Nephron (organoid): Measurements from ENCODE around the gene RNF128.

ENCODE experiments used
- H3K27ac Mint-ChIP-seq, 3 experiments: 2 replicates each; pipeline ENCODE4 v1.8.0; 2020; ENCODE audit warnings: mixed read lengths in 3 of 3, mild to moderate bottlenecking in 2 of 3, moderate library complexity in 1 of 3
- H3K27me3 Mint-ChIP-seq: 2 replicates; pipeline ENCODE4 v1.8.0; 2021; ENCODE audit warnings: low read depth, mild to moderate bottlenecking, moderate library complexity, mixed read lengths
- H3K36me3 Mint-ChIP-seq: 2 replicates; pipeline ENCODE4 v1.8.0; 2020; ENCODE audit warnings: low read depth, mixed read lengths
- H3K4me1 Mint-ChIP-seq: 2 replicates; pipeline ENCODE4 v1.8.0; 2020; ENCODE audit warnings: mixed read lengths
- H3K4me3 Mint-ChIP-seq, 3 experiments: 2 replicates each; pipeline ENCODE4 v1.8.0; 2020; ENCODE audit warnings: mild to moderate bottlenecking in 3 of 3, mixed read lengths in 3 of 3, moderate library complexity in 2 of 3
- H3K9me3 Mint-ChIP-seq: 2 replicates; pipeline ENCODE4 v1.8.0; 2020; ENCODE audit warnings: mixed read lengths
- TF ChIP-seq, protein P1 (sequence below), 3 experiments: fragments of 200-600 bp; sonication (generic); IDR thresholded peaks; one replicate each; pipeline ENCODE4 v1.5.0; 2021; ENCODE audit warnings: antibody characterized with exemption in 3 of 3; ENCODE audit not compliant: unreplicated experiment in 3 of 3

The RNF128 gene

DNA sequence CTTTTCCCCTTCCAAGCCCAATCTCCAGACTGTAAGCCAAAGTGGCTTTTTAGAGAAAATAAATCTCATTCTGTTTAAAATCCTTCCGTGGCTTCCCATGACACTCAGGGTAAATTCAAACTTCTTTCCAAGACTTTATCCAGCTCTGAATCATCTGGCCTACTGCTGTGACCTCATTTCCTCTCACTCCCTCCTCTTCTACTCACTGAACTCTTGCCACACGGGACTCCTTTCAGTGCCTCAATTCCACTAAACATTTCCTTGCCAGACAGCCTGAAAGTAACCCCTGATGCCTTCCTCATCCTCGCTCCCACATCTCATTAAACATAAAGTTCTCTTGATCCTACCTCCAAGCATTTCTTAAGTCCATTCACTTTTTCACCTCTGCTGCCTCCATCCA, 27.8 kb upstream of the RNF128 start:
- Mint-ChIP-seq H3K27me3 (no peaks in the 10 kb centered on the region), H3K4me3 (no peak overlapping the region), H3K9me3 (peaks cover 3% of the 10 kb centered on the region), H3K4me1 (no peaks in the 10 kb centered on the region), H3K27ac (no peak overlapping the region), H3K36me3 (no peaks in the 10 kb centered on the region)
- TF ChIP-seq, protein P1, sequence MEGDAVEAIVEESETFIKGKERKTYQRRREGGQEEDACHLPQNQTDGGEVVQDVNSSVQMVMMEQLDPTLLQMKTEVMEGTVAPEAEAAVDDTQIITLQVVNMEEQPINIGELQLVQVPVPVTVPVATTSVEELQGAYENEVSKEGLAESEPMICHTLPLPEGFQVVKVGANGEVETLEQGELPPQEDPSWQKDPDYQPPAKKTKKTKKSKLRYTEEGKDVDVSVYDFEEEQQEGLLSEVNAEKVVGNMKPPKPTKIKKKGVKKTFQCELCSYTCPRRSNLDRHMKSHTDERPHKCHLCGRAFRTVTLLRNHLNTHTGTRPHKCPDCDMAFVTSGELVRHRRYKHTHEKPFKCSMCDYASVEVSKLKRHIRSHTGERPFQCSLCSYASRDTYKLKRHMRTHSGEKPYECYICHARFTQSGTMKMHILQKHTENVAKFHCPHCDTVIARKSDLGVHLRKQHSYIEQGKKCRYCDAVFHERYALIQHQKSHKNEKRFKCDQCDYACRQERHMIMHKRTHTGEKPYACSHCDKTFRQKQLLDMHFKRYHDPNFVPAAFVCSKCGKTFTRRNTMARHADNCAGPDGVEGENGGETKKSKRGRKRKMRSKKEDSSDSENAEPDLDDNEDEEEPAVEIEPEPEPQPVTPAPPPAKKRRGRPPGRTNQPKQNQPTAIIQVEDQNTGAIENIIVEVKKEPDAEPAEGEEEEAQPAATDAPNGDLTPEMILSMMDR (IDR thresholded peaks at IDR 0.05; ENCODE audit: unreplicated experiment in 3 of 3): no peak

- H3K27ac Mint-ChIP-seq: no peak overlapping the region
Measured at GRCh38 chrX:106702636-106703035, 23.9 kb upstream of the RNF128 start.

DNA sequence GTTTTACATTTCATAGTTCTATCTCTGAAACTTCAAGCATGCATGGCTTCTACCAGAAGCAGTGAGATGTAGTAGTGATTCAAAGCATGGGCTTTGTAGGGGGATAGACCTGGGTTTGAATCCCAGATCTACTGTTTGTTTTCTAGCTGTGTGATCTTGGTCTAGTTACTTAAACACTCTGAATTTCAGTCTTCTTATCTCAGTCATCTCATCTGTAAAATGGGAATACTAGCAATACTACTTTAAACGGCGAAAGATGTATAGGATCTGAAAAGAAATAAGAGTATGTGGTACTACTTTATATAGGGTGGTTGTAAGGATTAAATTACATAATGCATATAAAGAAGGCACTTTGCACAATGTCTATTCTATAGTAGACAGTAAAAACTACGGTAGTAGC, 20.0 kb upstream of the RNF128 start:
- H3K27ac Mint-ChIP-seq: no peak overlapping the region
- TF ChIP-seq, protein P1 (IDR thresholded peaks at IDR 0.05; ENCODE audit: unreplicated experiment in 3 of 3): no peak
- no peaks in the 10 kb centered on the region for H3K27me3 Mint-ChIP-seq
- peaks cover 6% of the 10 kb centered on the region for H3K9me3 Mint-ChIP-seq
- H3K36me3 Mint-ChIP-seq: no peaks in the 10 kb centered on the region
- H3K4me1 Mint-ChIP-seq: peaks cover 8% of the 10 kb centered on the region
- H3K4me3 Mint-ChIP-seq: no peak overlapping the region

More at GRCh38 chrX:106702636-106703035, 23.9 kb upstream of the RNF128 start:
- Mint-ChIP-seq H3K36me3 (no peaks in the 10 kb centered on the region), H3K4me3 (no peak overlapping the region), H3K27me3 (no peaks in the 10 kb centered on the region), H3K9me3 (peaks cover 6% of the 10 kb centered on the region), H3K4me1 (peaks cover 1% of the 10 kb centered on the region)
- TF ChIP-seq, protein P1 (IDR thresholded peaks at IDR 0.05; ENCODE audit: unreplicated experiment in 3 of 3): no peak

- H3K4me3 Mint-ChIP-seq: no peak overlapping the region
- H3K27ac Mint-ChIP-seq: no peak overlapping the region
- peaks cover 8% of the 10 kb centered on the region for H3K4me1 Mint-ChIP-seq
- H3K27me3 Mint-ChIP-seq: no peaks in the 10 kb centered on the region
- H3K9me3 Mint-ChIP-seq: peaks cover 6% of the 10 kb centered on the region
- H3K36me3 Mint-ChIP-seq: no peaks in the 10 kb centered on the region
- TF ChIP-seq, protein P1 (IDR thresholded peaks at IDR 0.05; ENCODE audit: unreplicated experiment in 3 of 3): no peak
Measured at GRCh38 chrX:106707771-106708454, 18.6 kb upstream of the RNF128 start.

DNA sequence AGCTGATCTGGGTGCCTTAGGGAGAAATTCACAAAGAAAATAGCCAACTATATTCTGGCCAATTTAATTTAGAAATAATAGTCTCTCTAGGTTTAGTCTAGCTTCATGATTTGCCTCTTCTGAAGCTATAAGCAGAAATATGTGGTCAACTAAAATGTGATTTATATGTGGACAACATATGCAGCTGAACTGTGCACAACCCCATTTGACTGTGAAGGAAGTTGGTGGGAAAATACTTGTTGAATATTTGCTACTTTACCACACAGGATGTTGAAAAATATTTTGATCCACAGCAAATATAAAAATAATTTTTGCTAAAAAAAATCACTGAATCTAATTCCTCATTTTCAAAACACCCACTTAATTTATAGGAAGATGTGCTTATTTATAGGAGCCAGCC, 15.7 kb upstream of the RNF128 start:
- no peak overlapping the region for H3K4me3 Mint-ChIP-seq
- peaks cover 8% of the 10 kb centered on the region for H3K4me1 Mint-ChIP-seq
- H3K9me3 Mint-ChIP-seq: no peaks in the 10 kb centered on the region
- H3K36me3 Mint-ChIP-seq: no peaks in the 10 kb centered on the region
- TF ChIP-seq, protein P1 (IDR thresholded peaks at IDR 0.05; ENCODE audit: unreplicated experiment in 3 of 3): no peak
- H3K27me3 Mint-ChIP-seq: no peaks in the 10 kb centered on the region
- no peak overlapping the region for H3K27ac Mint-ChIP-seq

GRCh38 chrX:106711375-106711774, 15.1 kb upstream of the RNF128 start:
- H3K36me3 Mint-ChIP-seq: no peaks in the 10 kb centered on the region
- H3K9me3 Mint-ChIP-seq: no peaks in the 10 kb centered on the region
- peaks cover 8% of the 10 kb centered on the region for H3K4me1 Mint-ChIP-seq
- TF ChIP-seq, protein P1 (IDR thresholded peaks at IDR 0.05; ENCODE audit: unreplicated experiment in 3 of 3): no peak
- no peaks in the 10 kb centered on the region for H3K27me3 Mint-ChIP-seq
- H3K4me3 Mint-ChIP-seq: no peak overlapping the region
- H3K27ac Mint-ChIP-seq: no peak overlapping the region
